GM19372 (cell line): ENCODE results near the gene BCL6.
A peak's percentile ranks its signal among the peaks of the same experiment; 100 is the strongest.

Source experiments
- ATAC-seq: cut with Tn5 transposase; IDR thresholded peaks from one replicate; pipeline ENCODE4 v1.9.1; 2021; ENCODE audit warnings: mild to moderate bottlenecking, low read depth, moderate library complexity; ENCODE audit not compliant: unreplicated experiment

Gene BCL6

DNA sequence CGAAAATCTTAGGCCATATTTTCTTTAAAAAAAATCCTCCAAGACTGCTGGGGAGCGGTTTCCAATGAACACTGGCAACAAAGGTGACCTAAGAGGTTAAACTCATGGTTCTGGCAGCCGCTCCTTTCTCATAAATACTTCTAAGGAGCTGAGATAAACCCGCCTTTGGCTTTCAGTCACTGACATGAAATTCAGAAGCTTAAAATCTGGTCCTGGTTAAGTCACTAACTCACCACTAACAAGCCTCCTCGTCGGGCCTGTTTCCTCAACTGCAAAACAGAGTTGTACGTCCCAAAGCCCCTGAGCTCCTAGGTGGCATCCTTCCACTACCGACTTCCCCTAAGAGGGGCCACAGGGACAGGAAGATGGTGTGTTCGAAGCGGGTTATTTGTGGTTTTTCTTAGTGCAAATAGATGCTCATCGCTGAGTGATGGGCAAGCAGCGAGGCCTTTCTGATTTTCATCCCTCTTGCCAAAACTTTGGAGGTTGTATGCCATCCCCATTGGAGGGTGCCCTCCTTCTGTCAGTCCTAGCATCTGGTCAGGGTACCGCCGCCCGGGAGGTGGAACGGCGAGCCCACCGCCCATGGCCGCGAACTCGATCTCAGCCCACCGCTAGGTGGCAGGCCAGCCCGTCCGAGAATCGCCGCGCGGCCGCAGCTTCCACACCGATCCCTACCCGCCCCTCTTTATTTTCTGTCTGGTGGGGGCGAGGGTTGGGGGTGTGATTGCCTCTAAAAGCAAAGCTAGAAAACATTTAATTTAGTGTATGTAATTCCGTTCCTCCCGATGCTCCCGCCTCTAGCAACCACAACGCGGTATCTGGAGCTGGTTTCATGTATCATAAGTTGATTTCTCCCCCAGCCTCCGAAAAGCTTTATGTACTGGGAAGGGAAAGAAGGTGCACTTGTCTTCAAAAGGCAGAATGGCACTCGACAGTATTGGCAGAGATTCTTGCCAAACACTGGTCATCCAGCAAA lies 4.6 kb downstream of the BCL6 start:
- no peak for ATAC-seq

DNA sequence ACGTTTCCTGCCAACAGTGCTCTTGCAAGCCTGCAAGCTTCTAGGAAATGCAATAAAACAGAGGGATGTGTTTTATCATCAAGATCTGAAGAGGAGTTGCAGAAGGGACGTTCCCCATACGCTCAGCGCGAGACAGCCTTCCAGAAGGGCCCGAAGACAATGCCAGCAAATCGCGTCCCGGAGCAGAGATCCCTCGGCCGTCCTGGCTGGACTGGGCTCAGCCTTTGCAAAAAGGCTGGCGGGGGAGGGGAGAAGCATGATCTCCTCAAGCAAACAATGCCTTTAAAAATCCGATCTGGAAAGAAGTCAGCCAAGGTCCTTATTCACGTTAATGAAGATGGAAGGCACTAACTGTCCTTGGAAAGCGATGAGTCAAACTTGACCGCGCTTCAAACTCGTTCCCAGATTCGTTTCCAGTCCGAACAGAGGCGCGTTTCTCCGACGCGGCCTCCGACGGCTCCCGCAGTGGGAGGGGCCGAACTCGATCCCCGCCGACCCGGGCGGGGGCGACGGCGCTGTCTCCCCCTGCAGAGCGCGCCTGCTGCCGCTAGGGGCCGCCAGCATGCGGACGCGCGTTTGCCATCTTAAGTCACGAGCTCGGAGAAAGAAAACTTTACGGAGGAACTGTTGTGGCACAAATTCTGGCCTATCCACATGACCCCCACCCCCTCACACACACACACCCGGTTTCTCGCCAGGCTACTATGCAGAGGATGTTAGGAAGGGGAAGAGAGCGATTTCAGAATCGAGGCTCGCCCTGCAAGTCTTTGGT lies 5.5 kb downstream of the BCL6 start:
- peak; percentile 40 for ATAC-seq

DNA sequence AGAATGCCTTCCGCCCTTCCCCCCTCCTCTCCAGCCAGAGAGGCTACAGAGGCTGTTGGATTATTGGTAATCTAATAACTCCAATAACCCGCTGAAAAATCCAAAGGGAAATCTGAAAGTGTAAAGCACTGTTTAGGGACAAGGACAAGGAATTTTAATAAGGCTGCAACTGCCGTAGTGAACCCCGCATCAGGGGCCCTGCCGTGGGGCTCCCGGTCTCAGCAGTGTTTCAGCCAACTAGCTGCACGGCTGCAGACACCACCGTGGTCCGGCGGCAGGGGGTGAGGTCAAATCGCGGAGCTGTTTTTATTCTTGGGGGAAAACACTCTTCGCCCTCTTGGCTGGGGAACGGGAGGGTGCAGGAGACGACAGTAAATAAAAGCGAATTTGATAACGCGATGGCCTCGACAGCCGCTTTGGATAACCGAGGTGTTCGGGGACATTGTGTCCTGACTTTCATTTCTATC lies 6.1 kb downstream of the BCL6 start:
- ATAC-seq, result no peak

DNA sequence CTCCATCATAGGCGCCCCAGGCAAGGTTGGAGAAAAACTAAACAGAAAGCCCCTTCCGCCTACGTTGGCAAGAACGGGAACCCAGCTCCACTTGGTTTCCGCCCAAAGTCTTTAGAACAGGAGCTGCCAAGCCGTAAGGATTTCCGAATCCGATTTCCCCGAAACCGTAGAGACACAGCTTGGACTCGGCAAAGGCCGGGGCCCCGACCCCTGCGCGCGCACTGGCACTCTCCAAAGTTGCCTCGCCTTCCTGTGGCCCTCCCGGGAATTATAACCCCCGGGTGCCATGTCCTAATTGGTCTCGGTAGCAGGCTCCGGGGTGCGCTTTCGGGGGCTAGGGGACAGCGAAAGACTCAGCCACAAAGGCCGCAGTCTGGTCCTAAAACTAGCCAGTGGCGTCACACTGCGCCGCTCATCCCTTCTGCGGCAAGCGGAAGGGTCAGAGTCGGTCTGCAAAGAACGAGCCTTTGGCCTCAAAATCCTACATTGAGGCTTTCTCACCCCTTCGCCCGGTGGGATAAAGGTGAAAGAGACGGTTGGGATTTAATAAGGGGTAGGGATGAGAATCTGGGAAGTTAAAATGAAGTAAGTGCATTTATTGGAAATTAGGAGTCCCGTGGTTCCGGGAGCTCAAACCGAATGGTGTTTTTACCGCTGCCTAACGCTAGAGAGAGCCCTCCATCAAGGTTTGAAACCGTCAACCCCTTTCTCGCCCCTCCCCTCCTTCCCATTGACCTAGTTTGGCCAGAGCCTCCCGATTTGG lies 6.8 kb downstream of the BCL6 start:
- peak; percentile 58 for ATAC-seq

DNA sequence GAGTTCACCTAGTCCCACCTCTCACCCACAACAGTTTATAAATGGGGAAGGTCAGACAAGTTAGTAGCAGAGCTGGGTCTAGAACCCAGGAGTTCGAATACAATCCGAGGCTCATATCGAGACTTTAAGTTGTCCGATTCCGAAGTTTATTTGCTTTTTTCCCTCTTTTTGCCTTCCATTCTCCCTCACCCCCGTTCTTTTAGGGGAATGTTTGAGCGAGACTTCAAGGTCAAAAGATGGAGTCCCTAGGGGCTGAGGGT lies 7.3 kb downstream of the BCL6 start:
- no peak for ATAC-seq

DNA sequence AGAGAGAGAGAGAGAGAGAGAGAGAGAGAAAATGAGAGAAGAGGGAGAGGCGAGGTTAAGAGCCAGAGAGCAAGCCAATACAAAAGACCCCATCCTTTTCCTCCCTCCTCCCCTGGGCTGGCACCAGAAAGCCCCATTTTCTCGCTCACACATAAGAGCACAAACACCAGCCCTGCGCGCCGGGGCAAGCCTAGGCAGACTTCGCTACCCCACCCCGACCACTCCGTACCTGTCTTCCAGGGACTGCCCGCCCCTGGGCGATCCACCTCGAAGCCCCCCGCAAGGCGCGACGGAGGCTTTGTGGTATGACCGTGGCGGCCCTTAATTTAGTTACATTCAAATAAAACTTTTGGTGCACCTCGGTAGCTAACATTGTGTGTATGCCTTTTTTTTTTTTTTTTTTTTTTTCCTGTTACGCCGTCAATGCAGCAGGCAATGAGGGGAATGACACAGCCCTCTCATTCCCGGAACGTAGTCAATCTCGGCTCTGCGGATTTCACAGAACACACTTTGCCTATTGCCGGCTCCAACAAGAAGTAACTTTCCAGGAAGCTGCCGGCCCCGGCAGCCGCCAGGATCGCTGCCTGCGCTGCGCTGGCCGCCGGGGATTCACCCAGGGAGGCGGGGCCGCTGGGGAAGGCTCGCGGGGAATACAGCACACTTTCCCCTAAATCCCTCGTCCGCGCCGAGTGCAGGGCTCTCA lies 7.7 kb downstream of the BCL6 start:
- no peak for ATAC-seq

DNA sequence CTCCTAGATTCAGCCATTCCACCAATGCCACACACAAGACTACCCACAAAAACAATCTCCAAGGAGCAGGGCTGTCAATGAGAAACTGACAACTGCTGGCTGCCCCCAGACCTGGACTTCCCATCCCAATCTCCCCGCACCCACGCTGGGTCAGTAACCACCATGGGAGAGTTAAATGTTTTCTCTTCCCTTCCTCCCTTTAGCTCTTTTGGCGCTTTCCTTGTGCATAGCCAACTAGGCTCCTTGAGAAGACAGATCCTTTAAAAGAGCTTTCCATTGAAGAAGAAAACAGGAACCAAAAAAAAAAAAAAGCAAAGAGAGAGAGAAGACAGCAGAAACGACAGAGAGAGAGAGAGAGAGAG lies 8.3 kb downstream of the BCL6 start:
- ATAC-seq, result no peak

DNA sequence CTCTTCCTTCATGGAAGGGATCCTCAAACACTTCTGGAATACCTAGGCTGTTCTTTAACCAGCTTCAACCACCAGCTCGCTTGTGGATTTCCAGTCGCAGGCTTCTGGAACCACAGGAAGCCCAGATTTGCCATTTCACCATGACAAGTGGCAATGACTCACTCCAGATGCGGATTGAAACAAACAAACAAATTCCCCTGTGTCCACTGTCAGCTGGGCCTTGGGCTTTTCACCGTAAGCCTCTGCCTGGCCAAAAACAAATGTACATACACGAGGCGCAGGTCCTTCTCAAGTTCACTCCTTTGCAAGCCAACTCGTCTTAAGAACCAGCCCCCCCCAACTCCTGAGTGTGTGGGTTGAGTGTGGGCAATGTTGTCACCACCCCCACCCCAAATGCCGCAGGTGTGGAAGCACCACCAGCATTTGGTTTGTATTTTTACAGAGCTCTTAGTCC lies 8.8 kb downstream of the BCL6 start:
- ATAC-seq, result no peak

DNA sequence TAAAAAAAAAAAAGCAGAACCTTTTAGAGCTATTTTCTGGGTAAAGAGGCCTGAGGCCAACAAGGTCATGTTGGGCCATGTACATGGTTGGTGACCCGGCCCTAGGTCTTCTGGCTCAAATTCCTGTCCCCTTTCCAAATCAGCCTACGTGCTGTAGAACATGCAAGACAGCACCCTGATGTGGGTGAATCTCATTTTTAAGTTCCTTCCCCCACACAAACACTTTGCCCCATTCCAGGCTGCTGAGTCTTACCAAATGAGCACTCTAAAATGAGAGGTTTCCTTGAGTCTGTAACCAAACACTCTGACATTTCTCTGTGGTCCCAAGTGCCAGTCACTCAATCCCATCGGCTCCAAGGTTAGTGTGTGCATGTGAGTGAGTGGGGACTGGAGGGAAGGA lies 9.4 kb downstream of the BCL6 start:
- no peak for ATAC-seq

DNA sequence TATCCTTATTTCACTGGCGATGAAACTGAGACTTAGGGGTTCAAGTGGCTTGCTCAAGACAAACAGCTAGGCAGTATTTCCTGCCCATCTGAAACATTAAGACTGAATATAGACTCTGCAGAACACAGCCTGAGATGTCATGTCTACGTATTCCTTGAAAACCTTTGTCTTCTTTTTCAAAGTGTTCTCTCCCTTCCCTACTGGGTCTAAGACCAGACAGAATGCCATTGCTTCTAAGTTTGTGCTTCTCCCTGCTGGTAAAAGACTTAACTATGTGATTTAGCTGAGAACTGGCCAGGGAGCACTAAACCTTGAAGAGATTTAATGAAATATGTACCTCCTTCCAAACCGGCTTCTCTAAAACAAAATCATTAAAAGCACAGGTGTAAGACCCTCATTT lies 9.9 kb downstream of the BCL6 start:
- no peak for ATAC-seq

DNA sequence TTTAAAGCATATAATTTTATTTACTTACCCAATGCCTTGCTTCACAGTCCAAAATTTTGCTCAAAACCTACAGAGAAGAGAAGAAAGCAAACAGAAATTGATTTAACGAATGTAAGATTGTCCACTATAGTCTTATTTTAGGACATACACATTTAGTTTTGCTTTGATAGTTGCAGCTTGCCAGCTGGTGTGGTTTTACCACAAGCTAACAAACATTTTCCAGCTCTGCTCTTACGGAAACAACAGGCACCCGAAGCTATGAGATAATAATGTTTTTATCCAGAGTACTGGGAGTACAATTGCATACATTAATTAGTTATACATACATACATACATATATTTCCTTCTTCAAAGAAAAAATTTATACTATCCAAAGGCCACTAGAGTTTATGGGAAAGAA lies 10.4 kb downstream of the BCL6 start:
- ATAC-seq, result no peak

DNA sequence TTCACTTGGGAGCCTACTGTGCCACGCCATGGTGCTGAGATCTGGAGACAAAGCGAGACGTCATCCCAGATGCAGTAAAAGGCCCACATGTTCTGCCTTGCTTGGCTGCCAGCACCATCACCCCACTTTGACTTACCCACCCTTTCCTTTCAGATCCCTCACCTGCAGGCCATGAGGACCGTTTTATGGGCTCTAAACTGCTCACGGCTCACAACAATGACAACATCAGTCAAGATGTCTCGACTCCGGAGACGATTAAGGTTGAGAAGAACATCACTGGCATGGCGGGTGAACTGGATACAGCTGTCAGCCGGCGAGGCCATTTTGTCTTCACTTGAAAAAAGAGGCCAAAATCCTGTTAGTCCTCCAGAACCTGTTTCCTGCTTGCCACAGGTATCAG lies 11.9 kb downstream of the BCL6 start:
- ATAC-seq, result no peak

DNA sequence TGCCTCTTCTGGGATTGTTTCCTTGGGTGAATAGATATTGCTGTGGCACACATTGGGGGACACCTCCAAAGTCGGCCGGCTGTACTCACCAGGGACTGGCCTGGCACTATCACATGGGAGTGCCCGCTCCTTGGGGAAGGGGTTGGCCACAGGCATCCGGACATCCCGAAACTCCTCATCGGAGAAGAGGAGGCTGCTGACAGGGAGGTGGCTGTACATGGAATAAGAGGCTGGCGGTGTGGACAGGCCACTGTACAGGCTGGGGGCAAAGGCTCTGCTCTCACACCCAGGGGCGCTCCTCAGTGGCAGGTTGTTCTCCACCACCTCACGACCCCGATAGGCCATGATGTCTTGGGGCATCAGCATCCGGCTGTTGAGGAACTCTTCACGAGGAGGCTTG lies 15.7 kb downstream of the BCL6 start:
- ATAC-seq, result no peak

DNA sequence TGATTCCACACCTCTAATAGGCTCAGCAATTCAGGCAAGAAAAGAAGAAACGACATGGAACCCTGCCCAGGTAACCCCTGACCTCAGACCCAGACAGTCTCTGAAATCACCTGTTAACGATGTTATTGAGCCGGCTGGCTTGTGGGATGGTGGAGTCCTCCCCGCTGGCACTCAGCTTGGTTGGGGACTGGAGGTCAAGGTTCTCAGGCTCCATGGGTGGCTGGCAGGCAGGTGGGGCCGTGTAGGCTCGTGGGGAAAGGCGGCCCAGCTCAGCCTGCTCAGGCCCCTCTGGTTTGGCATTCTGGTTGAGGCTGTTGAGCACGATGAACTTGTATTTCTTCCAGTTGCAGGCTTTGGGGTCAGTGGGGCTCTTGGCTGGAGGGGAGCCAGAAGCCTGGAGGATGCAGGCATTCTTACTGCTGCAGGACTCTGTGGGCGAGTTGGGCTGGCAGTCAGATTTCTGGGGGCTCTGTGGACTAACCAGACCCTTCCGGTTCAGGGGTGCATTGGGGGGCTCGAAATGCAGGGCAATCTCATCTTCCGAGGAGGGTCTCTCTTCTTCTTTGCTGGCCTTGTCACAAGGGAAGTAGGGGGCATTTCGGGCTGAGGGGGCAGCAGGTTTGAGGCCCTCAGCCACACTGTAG lies 16.2 kb downstream of the BCL6 start:
- no peak for ATAC-seq

DNA sequence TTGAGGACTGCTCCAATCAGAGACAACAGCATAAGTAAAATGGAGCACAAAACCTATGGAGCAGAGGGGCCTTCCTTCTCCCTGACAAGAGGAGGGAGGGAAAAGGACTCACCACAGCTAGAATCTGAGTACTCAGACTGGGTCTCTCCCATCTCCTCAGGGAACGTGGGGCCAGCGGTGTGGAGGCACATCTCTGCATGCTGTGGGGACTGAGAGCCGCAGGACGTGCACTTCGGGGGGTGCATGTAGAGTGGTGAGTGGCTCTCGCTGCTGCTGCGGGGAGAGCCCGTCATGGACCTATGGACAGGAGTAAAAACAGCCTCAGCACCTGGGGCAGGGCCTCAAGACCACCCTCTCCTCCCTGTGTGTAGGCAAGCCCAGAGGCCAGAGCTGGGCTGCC lies 17.0 kb downstream of the BCL6 start:
- ATAC-seq, result no peak

DNA sequence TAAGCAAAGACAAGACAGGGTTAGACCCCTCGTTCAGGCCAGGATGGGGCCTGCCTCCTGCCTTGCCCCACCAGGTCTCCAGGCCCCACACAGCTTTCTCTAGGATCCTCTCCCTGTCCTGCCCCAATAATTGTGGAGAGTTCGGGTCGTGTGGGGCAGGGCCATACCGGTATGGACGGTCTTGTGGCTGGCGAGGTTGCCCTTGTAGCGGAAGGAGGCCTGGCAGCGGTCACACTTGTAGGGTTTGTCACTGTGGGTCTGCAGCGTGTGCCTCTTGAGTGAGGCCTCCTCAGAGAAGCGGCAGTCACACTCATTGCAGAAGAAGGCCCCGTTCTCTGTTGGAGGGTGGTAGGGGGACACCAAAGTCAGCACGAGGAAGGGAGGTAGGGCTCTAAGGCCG lies 18.7 kb downstream of the BCL6 start:
- no peak for ATAC-seq

DNA sequence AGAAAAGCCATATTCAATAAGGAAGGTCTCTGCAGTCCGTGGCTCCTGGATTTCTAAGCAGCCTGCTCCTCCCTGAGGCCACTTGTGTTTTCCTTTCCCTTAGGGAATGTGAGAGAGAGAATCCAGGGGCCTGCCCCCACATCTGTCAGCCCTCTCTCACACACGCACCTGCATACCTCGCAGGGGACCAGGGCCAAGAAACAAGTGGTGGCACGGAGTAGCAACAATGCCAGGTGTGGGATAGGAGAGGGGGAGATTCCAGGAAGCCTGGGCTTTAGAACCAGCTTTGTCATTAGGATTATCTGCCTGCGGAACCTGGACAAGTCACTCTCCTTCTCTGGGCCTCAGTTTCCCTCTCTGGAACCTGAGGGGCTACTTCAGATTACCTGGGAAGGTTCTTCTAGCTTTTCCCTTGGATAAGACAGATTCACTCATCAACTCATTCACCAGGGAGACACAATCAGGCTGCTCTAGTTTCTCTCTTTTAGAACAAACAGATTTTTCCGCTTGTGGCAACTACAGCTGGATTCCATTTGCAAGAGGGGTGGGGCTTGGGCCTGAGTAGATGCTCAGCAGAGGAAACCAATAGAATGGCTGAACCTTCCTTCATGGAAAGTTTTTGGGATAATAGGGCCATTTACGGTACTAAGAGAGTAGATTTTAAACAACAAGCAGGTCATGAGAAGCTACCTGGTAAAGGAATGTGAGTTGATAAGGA lies 19.5 kb downstream of the BCL6 start:
- ATAC-seq, result no peak

DNA sequence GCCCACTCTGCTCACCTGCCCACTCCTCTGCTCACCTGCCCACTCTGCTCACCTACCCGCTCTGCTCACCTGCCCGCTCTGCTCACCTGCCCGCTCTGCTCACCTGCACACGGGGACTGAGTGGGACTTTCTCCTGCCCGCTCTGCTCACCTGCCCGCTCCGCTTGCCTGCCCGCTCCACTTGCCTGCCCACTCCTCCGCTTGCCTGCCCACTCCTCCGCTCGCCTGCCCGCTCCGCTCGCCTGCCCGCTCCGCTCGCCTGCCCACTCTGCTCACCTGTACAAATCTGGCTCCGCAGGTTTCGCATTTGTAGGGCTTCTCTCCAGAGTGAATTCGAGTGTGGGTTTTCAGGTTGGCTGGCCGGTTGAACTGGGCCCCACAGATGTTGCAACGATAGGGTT lies 20.0 kb downstream of the BCL6 start:
- no peak for ATAC-seq

DNA sequence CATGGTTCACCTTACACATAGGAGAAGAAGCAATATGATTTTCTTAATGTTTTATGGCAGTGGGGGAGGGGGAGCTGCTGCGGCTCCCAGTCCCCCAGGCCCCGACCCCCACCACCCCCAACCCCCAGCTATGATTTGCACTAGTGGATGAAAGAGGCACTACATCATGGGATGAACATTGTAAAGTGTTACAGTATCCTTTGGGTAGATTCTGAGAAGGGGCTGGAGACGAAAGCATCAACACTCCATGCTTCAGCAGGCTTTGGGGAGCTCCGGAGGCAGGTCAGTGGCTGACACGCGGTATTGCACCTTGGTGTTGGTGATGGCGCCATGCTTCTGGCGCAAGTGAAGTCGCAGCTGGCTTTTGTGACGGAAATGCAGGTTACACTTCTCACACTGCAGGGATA lies 23.1 kb downstream of the BCL6 start:
- no peak for ATAC-seq
